ENCODE results near the gene MLN. TPM values are rescaled to one million over a fixed set of nuclear protein-coding genes. Genes with fewer than 3 reads are reported as not detected.

MLN gene
- total and polyA plus RNA-seq, 12 donors, result not detected

DNA sequence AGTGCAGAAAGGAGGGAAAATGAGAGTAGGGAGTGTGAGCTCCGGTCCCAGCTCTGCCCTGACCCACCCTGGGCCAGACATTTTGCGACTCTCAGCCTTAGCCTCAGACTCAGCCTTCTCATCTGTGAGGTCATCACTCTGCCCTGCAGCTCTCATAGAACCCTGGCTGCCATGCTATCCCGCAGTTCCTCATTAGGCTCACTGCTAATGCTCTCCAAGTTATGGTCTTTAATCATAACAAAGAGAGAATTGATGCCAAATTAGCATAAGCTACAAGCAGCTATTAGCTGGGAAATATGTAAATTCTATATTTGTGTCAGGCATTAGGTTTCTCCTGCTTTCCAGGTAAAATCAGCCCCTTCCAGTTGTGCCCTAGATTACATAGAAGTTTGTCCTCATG lies 46.5 kb upstream of the MLN start:
- H3K9me3 ChIP-seq, result no peaks in the 10 kb centered on the region
- H3K36me3 ChIP-seq, result no peaks in the 10 kb centered on the region
- DNase-seq (no peak), ATAC-seq (no peak)
- 67 to 87% methylated on average over 3 of the region's 3 CpGs for WGBS, 2 donors
- intact Hi-C loops (cut with DNase I), result loop anchor here in 6 of 10 donors (5.0 to 10.0 kb wide), 3 partner anchors 175 to 295 kb away; partner anchors contain the start of gene GRM4 (in 1 of the 6)
- TF ChIP-seq, protein P1, sequence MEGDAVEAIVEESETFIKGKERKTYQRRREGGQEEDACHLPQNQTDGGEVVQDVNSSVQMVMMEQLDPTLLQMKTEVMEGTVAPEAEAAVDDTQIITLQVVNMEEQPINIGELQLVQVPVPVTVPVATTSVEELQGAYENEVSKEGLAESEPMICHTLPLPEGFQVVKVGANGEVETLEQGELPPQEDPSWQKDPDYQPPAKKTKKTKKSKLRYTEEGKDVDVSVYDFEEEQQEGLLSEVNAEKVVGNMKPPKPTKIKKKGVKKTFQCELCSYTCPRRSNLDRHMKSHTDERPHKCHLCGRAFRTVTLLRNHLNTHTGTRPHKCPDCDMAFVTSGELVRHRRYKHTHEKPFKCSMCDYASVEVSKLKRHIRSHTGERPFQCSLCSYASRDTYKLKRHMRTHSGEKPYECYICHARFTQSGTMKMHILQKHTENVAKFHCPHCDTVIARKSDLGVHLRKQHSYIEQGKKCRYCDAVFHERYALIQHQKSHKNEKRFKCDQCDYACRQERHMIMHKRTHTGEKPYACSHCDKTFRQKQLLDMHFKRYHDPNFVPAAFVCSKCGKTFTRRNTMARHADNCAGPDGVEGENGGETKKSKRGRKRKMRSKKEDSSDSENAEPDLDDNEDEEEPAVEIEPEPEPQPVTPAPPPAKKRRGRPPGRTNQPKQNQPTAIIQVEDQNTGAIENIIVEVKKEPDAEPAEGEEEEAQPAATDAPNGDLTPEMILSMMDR (IDR thresholded peaks at IDR 0.05), result no peak
- H3K27me3 ChIP-seq, result peaks cover 0 to 62% (median 30%) of the 10 kb centered on the region in 7 donors
- no peak overlapping the region for H3K4me3 ChIP-seq
- no peak overlapping the region for H3K27ac ChIP-seq
- no peaks in the 10 kb centered on the region for H3K4me1 ChIP-seq

DNA sequence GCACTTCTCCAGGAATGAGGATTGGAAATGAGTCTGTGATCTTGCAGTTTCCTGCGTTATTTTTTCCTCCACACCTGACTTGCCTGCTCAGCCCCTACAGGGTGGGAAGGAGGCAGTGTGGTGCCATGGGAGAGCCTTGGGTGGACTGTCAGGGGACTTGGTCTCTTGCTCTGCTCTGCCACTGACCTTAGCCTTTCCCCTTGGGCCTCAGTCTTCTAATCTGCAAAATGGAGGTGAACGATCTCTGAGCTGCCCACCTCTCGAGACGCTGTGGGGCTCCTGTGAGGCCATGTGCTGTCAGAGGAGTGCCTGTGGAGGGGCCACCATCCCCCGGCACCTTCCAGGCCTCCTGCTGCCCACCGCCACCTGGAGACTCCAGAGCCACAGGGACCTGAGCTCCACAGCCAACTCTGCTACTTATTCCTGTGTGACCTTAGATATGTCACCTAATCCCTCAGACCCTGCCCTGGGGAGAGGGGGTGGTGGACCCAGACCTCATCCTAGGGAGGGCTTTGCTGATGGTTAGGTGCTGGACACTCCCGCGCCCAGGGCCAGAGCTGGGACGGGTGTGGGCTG lies 45.8 kb upstream of the MLN start:
- intact Hi-C loops (cut with DNase I), result loop anchor here in 6 of 10 donors (5.0 to 10.0 kb wide), 3 partner anchors 175 to 295 kb away; partner anchors contain the start of gene GRM4 (in 1 of the 6)

DNA sequence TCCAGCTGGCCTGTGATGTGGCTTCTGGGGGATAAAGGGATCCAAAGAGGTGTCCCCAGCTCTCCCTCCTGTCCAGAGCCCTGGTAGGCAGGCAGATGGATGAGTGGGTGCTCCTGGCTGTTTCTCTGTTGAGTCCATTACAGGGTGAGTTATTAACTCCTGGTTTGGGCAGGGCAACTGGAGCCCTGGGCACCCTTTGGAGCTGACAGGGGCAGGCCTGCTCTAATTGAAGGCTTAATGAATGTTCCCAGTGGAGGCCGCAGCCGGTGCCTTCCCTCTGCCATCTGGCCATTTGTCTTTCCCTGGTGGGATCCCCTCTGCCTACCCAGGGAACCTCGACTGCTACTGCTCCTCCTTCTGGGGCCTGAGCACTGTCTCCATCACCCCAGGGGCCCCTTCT lies 44.7 kb upstream of the MLN start:
- DNase-seq (no peak), ATAC-seq (no peak)
- TF ChIP-seq, protein P1 (IDR thresholded peaks at IDR 0.05), result no peak
- Histone ChIP-seq H3K4me3 (no peak overlapping the region), H3K4me1 (no peaks in the 10 kb centered on the region), H3K36me3 (no peaks in the 10 kb centered on the region), H3K9me3 (no peaks in the 10 kb centered on the region), H3K27me3 (peaks cover 0 to 45% (median 19%) of the 10 kb centered on the region in 7 donors), H3K27ac (no peak overlapping the region)
- 68 to 70% methylated on average over 3 of the region's 3 CpGs for WGBS, 2 donors
- intact Hi-C loops (cut with DNase I), result no loop called here

More for the DNA sequence above, 45.8 kb upstream of the MLN start:
- Histone ChIP-seq H3K4me1 (no peaks in the 10 kb centered on the region), H3K27me3 (peaks cover 0 to 55% (median 23%) of the 10 kb centered on the region in 7 donors), H3K9me3 (no peaks in the 10 kb centered on the region), H3K4me3 (no peak overlapping the region), H3K27ac (no peak overlapping the region), H3K36me3 (no peaks in the 10 kb centered on the region)
- ATAC-seq (no peak), DNase-seq (no peak)
- TF ChIP-seq, protein P1 (IDR thresholded peaks at IDR 0.05), result no peak
- WGBS, 2 donors, result 86 to 93% methylated on average over 9 of the region's 9 CpGs

DNA sequence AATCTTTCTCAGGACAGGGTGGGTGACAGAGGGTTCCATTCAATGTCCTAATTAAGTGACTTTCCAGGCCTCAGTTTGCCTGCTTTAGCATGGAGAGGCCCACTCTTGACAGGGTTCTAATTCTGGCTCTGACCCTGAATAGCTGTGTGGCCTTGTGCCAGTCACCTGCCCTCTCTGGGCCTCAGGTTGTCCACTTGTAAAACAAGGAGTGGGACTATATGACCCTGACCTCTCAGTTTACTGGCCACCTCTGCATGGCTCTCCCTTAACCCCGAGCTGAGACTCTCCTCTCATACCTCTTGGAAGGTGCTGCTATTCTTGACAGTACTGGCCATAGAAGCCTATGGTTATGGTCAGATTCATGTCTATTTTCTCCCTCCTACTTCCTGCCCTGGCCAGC lies 44.1 kb upstream of the MLN start:
- no peak overlapping the region for H3K27ac ChIP-seq
- TF ChIP-seq, protein P1 (IDR thresholded peaks at IDR 0.05), result no peak
- DNase-seq (no peak), ATAC-seq (no peak)
- no peaks in the 10 kb centered on the region for H3K36me3 ChIP-seq
- intact Hi-C loops (cut with DNase I), result no loop called here
- no peaks in the 10 kb centered on the region for H3K9me3 ChIP-seq
- no peak overlapping the region for H3K4me3 ChIP-seq
- no peaks in the 10 kb centered on the region for H3K4me1 ChIP-seq
- 71 to 77% methylated on average over 1 of the region's 1 CpG for WGBS, 2 donors
- peaks cover 0 to 42% (median 17%) of the 10 kb centered on the region in 7 donors for H3K27me3 ChIP-seq
